Gastrocnemius medialis (tissue), 4 donors: ENCODE data around the gene APAF1.

Experiments
- CTCF ChIP-seq, 5 experiments: fragments of 450-650 bp in 3 of 5; fragments of 200-600 bp in 2 of 5; sonication (generic) in 2 of 5; IDR thresholded peaks in 4 of 5; conservative IDR thresholded peaks in 1 of 5; 1 replicate in 4 of 5; 2 replicates in 1 of 5; pipeline ENCODE4 v1.5.1; 2016 to 2019; ENCODE audit warnings: antibody characterized with exemption in 5 of 5, mild to moderate bottlenecking in 3 of 5, moderate library complexity in 3 of 5
- POLR2A ChIP-seq, 2 donors: fragments of 450-650 bp; IDR thresholded peaks; one replicate each; pipeline ENCODE4 v1.6.1; 2017; ENCODE audit warnings: antibody characterized with exemption in 2 of 2, mild to moderate bottlenecking in 2 of 2, moderate library complexity in 2 of 2

GRCh38 chr12:98660521-98660920 lies 15.4 kb downstream of the APAF1 start:
- no peak for TF ChIP-seq CTCF (IDR thresholded peaks at IDR 0.05 in 4 of 5, conservative IDR thresholded peaks at IDR 0.05 in 1 of 5)
- no peak for TF ChIP-seq POLR2A (IDR thresholded peaks at IDR 0.05)
